HEK293 (cell line): ENCODE measurements around the gene SCAANT1.

Source experiments
- SALL2 ChIP-seq: fragments of 450-650 bp; formaldehyde crosslinking; IDR thresholded peaks from 2 replicates; pipeline ENCODE4 v1.5.0; 2017; ENCODE audit warnings: missing biosample characterization, mild to moderate bottlenecking, missing genetic modification characterization, borderline replicate concordance
- YY1 ChIP-seq: fragments of 450-650 bp; formaldehyde crosslinking; IDR thresholded peaks from 2 replicates; pipeline ENCODE4 v1.5.1; 2018; ENCODE audit warnings: missing biosample characterization, missing genetic modification characterization
- YY2 ChIP-seq: fragments of 450-650 bp; formaldehyde crosslinking; IDR thresholded peaks from 2 replicates; pipeline ENCODE4 v1.5.1; 2016; ENCODE audit warnings: missing biosample characterization, missing genetic modification characterization
- ZFHX2 ChIP-seq: fragments of 450-650 bp; formaldehyde crosslinking; conservative IDR thresholded peaks from 2 replicates; pipeline ENCODE4 v1.5.1; 2016; ENCODE audit warnings: missing biosample characterization, missing genetic modification characterization
- ZNF2 ChIP-seq: fragments of 450-650 bp; formaldehyde crosslinking; IDR thresholded peaks from 2 replicates; pipeline ENCODE4 v1.5.1; 2016; ENCODE audit warnings: missing biosample characterization, missing genetic modification characterization
- ZNF324 ChIP-seq: fragments of 450-650 bp; formaldehyde crosslinking; IDR thresholded peaks from 2 replicates; pipeline ENCODE4 v1.5.1; 2016; ENCODE audit warnings: missing biosample characterization, missing genetic modification characterization
- ZNF37A ChIP-seq: fragments of 450-650 bp; IDR thresholded peaks from 2 replicates; pipeline ENCODE4 v1.5.1; 2018; ENCODE audit warnings: missing biosample characterization, missing genetic modification characterization
- ZNF561 ChIP-seq: fragments of 450-650 bp; IDR thresholded peaks from 2 replicates; pipeline ENCODE4 v1.5.1; 2018; ENCODE audit warnings: missing biosample characterization, missing genetic modification characterization, borderline replicate concordance
- TF ChIP-seq, protein P1 (sequence below): fragments of 450-650 bp; formaldehyde crosslinking; IDR thresholded peaks from 2 replicates; pipeline ENCODE4 v1.5.1; 2016; ENCODE audit warnings: missing biosample characterization, missing genetic modification characterization
- TF ChIP-seq, protein P2 (sequence below): fragments of 450-650 bp; formaldehyde crosslinking; IDR thresholded peaks from 2 replicates; pipeline ENCODE4 v1.5.1; 2016; ENCODE audit warnings: missing biosample characterization, missing genetic modification characterization, low read depth
- TF ChIP-seq, protein P3 (sequence below): fragments of 450-650 bp; formaldehyde crosslinking; IDR thresholded peaks from 2 replicates; pipeline ENCODE4 v1.5.1; 2016; ENCODE audit warnings: missing biosample characterization, missing genetic modification characterization, borderline replicate concordance
- TF ChIP-seq, protein P4 (sequence below): fragments of 450-650 bp; formaldehyde crosslinking; IDR thresholded peaks from 2 replicates; pipeline ENCODE4 v1.5.1; 2016; ENCODE audit warnings: missing biosample characterization, missing genetic modification characterization
- TF ChIP-seq, protein P5 (sequence below): fragments of 450-650 bp; formaldehyde crosslinking; IDR thresholded peaks from 2 replicates; pipeline ENCODE4 v1.5.1; 2016; ENCODE audit warnings: missing biosample characterization, missing genetic modification characterization
- TF ChIP-seq, protein P6 (sequence below): fragments of 450-650 bp; formaldehyde crosslinking; IDR thresholded peaks from 2 replicates; pipeline ENCODE4 v1.5.1; 2016; ENCODE audit warnings: missing biosample characterization, missing genetic modification characterization

DNA sequence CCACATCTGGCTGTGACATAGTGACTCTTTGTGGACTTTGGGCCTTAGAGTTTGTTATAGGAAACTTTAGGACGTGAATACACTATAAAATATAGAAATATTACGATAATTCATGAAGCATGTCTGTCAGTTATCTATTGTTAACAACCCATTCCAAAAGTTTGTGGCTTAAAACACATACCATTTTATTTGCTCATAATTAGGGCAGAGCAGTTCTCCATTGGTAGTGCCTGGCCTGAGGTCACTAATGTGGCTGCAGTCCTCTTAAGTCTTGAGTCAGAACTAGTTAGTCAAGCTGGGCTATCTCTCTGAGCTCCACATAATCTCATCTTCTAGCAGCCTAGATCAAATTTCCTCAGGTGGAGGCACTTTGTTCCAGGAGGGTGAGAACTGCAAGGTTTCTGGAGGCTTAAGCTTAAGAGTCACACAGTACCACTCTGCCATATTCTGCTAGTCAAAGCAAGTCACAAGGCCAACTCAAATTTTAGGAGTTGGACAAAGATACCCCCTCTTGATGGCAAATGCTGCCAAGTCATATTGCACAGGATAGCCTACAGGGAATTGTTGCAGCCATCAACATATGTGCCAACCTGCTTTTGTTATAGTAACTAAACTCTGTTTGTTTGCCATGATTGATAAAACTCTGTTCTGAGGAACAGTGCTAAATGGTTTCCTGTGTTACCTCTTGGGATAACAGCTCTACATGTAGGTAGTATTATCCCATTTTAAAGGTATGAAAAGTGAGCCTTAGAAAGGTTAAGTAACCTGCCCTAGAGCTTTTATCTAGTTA is 39.9 kb downstream of the SCAANT1 start:
- TF ChIP-seq ZFHX2 (tag by site-specific recombination): no peak
- no peak for TF ChIP-seq YY1 (tag by site-specific recombination)
- TF ChIP-seq, protein P1, sequence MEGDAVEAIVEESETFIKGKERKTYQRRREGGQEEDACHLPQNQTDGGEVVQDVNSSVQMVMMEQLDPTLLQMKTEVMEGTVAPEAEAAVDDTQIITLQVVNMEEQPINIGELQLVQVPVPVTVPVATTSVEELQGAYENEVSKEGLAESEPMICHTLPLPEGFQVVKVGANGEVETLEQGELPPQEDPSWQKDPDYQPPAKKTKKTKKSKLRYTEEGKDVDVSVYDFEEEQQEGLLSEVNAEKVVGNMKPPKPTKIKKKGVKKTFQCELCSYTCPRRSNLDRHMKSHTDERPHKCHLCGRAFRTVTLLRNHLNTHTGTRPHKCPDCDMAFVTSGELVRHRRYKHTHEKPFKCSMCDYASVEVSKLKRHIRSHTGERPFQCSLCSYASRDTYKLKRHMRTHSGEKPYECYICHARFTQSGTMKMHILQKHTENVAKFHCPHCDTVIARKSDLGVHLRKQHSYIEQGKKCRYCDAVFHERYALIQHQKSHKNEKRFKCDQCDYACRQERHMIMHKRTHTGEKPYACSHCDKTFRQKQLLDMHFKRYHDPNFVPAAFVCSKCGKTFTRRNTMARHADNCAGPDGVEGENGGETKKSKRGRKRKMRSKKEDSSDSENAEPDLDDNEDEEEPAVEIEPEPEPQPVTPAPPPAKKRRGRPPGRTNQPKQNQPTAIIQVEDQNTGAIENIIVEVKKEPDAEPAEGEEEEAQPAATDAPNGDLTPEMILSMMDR (tag by site-specific recombination): no peak
- no peak for TF ChIP-seq SALL2 (tag by site-specific recombination)
- TF ChIP-seq, protein P2, sequence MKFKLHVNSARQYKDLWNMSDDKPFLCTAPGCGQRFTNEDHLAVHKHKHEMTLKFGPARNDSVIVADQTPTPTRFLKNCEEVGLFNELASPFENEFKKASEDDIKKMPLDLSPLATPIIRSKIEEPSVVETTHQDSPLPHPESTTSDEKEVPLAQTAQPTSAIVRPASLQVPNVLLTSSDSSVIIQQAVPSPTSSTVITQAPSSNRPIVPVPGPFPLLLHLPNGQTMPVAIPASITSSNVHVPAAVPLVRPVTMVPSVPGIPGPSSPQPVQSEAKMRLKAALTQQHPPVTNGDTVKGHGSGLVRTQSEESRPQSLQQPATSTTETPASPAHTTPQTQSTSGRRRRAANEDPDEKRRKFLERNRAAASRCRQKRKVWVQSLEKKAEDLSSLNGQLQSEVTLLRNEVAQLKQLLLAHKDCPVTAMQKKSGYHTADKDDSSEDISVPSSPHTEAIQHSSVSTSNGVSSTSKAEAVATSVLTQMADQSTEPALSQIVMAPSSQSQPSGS (tag by site-specific recombination): no peak
- no peak for TF ChIP-seq YY2
- TF ChIP-seq, protein P3, sequence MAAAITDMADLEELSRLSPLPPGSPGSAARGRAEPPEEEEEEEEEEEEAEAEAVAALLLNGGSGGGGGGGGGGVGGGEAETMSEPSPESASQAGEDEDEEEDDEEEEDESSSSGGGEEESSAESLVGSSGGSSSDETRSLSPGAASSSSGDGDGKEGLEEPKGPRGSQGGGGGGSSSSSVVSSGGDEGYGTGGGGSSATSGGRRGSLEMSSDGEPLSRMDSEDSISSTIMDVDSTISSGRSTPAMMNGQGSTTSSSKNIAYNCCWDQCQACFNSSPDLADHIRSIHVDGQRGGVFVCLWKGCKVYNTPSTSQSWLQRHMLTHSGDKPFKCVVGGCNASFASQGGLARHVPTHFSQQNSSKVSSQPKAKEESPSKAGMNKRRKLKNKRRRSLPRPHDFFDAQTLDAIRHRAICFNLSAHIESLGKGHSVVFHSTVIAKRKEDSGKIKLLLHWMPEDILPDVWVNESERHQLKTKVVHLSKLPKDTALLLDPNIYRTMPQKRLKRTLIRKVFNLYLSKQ: no peak
- TF ChIP-seq, protein P4, sequence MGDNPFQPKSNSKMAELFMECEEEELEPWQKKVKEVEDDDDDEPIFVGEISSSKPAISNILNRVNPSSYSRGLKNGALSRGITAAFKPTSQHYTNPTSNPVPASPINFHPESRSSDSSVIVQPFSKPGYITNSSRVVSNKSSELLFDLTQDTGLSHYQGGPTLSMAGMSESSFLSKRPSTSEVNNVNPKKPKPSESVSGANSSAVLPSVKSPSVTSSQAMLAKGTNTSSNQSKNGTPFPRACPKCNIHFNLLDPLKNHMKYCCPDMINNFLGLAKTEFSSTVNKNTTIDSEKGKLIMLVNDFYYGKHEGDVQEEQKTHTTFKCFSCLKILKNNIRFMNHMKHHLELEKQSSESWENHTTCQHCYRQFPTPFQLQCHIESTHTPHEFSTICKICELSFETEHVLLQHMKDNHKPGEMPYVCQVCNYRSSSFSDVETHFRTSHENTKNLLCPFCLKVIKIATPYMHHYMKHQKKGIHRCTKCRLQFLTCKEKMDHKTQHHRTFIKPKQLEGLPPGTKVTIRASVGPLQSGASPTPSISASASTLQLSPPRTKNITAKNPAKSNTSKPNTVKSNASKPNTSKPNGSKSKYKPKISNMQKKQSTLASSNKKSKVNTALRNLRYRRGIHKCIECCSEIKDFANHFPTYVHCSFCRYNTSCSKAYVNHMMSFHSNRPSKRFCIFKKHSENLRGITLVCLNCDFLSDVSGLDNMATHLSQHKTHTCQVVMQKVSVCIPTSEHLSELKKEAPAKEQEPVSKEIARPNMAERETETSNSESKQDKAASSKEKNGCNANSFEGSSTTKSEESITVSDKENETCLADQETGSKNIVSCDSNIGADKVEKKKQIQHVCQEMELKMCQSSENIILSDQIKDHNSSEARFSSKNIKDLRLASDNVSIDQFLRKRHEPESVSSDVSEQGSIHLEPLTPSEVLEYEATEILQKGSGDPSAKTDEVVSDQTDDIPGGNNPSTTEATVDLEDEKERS: no peak
- no peak for TF ChIP-seq ZNF2
- no peak for TF ChIP-seq ZNF324 (tag by site-specific recombination)
- TF ChIP-seq, protein P5, sequence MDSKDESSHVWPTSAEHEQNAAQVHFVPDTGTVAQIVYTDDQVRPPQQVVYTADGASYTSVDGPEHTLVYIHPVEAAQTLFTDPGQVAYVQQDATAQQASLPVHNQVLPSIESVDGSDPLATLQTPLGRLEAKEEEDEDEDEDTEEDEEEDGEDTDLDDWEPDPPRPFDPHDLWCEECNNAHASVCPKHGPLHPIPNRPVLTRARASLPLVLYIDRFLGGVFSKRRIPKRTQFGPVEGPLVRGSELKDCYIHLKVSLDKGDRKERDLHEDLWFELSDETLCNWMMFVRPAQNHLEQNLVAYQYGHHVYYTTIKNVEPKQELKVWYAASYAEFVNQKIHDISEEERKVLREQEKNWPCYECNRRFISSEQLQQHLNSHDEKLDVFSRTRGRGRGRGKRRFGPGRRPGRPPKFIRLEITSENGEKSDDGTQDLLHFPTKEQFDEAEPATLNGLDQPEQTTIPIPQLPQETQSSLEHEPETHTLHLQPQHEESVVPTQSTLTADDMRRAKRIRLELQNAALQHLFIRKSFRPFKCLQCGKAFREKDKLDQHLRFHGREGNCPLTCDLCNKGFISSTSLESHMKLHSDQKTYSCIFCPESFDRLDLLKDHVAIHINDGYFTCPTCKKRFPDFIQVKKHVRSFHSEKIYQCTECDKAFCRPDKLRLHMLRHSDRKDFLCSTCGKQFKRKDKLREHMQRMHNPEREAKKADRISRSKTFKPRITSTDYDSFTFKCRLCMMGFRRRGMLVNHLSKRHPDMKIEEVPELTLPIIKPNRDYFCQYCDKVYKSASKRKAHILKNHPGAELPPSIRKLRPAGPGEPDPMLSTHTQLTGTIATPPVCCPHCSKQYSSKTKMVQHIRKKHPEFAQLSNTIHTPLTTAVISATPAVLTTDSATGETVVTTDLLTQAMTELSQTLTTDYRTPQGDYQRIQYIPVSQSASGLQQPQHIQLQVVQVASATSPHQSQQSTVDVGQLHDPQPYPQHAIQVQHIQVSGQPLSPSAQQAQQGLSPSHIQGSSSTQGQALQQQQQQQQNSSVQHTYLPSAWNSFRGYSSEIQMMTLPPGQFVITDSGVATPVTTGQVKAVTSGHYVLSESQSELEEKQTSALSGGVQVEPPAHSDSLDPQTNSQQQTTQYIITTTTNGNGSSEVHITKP (tag by site-specific recombination): no peak
- TF ChIP-seq ZNF561 (tag by site-specific recombination): no peak
- TF ChIP-seq, protein P6, sequence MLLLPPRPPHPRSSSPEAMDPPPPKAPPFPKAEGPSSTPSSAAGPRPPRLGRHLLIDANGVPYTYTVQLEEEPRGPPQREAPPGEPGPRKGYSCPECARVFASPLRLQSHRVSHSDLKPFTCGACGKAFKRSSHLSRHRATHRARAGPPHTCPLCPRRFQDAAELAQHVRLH (tag by site-specific recombination): no peak
- no peak for TF ChIP-seq ZNF37A (tag by site-specific recombination)
